ENCODE results near the gene SOBP.

SOBP gene

GRCh38 chr6:107666084-107666980 lies 176.4 kb downstream of the SOBP start:
- H3K9me3 ChIP-seq (ENCODE audit: insufficient read depth, low read depth, low read length), result no peaks in the 10 kb centered on the region
- H3K27me3 ChIP-seq (ENCODE audit: insufficient read depth, low read length), result no peaks in the 10 kb centered on the region
- H3K36me3 ChIP-seq (ENCODE audit: insufficient read depth, low read length), result no peaks in the 10 kb centered on the region
- H3K27ac ChIP-seq (ENCODE audit: low read depth, low read length), result peak overlapping the region; percentile 27; the same call in 1 of the 2 replicates
- no peak overlapping the region for H3K9ac ChIP-seq (ENCODE audit: low read depth, low read length)
- WGBS, result 65% methylated on average over 15 of the region's 15 CpGs
- H3K4me1 ChIP-seq (ENCODE audit: insufficient read depth, low read length), result peaks cover 30% of the 10 kb centered on the region
- H3K4me3 ChIP-seq (ENCODE audit: low read length), result no peak overlapping the region

DNA sequence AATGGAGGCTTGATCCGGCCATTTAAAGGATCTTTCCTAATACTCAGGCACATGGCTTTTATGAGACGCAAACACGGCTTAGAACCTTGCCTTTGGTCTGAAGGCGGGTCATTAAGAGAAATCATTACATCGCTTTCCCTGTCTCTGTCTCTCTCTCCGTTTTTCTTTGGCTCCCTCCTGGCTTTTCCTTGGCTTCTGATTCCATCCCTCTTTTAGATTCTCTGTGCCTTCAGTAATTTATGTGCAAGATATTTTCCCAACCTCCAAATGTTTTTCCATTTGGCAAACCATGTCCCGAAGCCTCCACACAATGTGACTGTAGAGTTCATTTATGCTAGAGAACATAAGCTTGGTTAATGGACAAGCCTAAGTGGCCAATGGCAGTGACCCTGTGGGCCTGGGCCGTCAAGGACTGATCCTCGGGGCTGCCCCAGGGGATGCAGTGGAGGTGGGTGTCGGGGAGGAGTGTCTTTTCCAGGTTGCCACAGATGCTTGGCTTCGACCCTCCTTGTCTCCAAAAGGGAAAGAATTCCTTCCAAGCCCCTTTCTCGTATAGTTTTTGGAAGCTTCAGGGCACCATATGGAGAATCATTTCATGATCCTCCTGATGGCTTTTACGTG lies 177.2 kb downstream of the SOBP start:
- H3K9ac ChIP-seq (ENCODE audit: low read depth, low read length), result no peak overlapping the region
- no peaks in the 10 kb centered on the region for H3K9me3 ChIP-seq (ENCODE audit: insufficient read depth, low read depth, low read length)
- 82% methylated on average over 13 of the region's 13 CpGs for WGBS

GRCh38 chr6:107667790-107668189 lies 177.9 kb downstream of the SOBP start:
- H3K27me3 ChIP-seq (ENCODE audit: insufficient read depth, low read length), result no peaks in the 10 kb centered on the region
- no peak overlapping the region for H3K27ac ChIP-seq (ENCODE audit: low read depth, low read length)
- H3K4me3 ChIP-seq (ENCODE audit: low read length), result no peak overlapping the region
- H3K9me3 ChIP-seq (ENCODE audit: insufficient read depth, low read depth, low read length), result no peaks in the 10 kb centered on the region
- H3K4me1 ChIP-seq (ENCODE audit: insufficient read depth, low read length), result peaks cover 30% of the 10 kb centered on the region
- WGBS, result 95% methylated on average over 3 of the region's 3 CpGs
- no peak overlapping the region for H3K9ac ChIP-seq (ENCODE audit: low read depth, low read length)
- no peaks in the 10 kb centered on the region for H3K36me3 ChIP-seq (ENCODE audit: insufficient read depth, low read length)

More for the DNA sequence above, 177.2 kb downstream of the SOBP start:
- no peaks in the 10 kb centered on the region for H3K27me3 ChIP-seq (ENCODE audit: insufficient read depth, low read length)
- no peak overlapping the region for H3K4me3 ChIP-seq (ENCODE audit: low read length)
- H3K27ac ChIP-seq (ENCODE audit: low read depth, low read length), result no peak overlapping the region
- peaks cover 30% of the 10 kb centered on the region for H3K4me1 ChIP-seq (ENCODE audit: insufficient read depth, low read length)
- H3K36me3 ChIP-seq (ENCODE audit: insufficient read depth, low read length), result no peaks in the 10 kb centered on the region

DNA sequence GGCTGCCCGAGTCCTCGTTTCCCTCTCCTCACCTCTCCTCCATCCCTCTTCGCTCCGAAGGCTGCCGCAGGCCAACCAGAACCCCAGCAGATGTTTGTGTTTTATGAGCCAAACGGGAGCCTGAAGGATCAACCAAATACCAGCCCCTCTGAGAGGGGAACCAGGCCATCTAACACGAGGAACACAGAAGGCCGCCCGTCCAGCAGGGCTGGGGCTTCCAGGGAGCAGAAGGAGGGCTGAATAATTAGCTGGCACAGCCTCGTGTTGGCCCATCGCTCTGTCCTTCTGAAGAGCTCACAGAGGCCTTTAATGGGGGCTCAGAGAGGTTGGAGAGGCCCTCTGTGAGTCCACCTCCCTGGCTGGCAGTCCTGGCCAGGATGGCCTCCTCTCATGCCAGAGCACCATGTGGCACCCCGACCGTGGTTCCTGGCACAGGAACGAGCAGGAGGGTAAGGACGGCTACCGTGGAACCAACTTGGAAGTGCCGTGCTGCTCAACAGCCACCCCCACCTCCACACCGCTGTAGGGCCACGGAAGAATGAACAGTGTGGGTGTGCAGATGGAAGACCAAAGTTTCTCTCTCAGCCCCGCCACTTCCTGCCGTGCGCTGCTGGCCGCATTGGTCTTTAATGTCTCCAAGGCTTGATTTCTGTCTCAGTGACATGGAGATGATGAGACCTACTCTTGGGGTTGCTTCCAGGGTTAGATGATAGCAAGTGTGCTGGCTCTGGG lies 179.0 kb downstream of the SOBP start:
- no peaks in the 10 kb centered on the region for H3K36me3 ChIP-seq (ENCODE audit: insufficient read depth, low read length)
- H3K4me3 ChIP-seq (ENCODE audit: low read length), result no peak overlapping the region
- H3K27me3 ChIP-seq (ENCODE audit: insufficient read depth, low read length), result no peaks in the 10 kb centered on the region
- H3K9me3 ChIP-seq (ENCODE audit: insufficient read depth, low read depth, low read length), result no peaks in the 10 kb centered on the region
- 96% methylated on average over 23 of the region's 23 CpGs for WGBS
- H3K27ac ChIP-seq (ENCODE audit: low read depth, low read length), result no peak overlapping the region
- peaks cover 30% of the 10 kb centered on the region for H3K4me1 ChIP-seq (ENCODE audit: insufficient read depth, low read length)
- no peak overlapping the region for H3K9ac ChIP-seq (ENCODE audit: low read depth, low read length)

DNA sequence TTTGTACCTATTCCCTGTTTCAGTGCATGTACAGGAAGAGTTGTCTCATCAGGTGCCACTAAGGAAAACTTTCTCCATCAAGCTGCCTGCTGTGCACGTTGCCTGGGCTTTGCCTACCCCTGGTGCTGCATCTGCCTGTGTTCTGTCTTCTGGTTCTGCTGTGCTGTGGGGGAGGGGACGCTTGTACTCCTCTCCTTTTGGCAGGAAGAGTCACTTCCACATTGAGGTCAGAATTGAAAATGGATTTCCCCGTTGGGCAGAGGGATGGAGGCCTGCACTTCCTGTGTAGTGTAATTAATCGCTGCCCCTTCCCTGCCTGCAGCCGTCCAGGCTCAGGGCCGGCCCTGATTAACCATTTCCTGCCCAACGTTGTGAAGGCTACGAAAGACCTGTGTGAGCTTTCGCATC lies 180.9 kb downstream of the SOBP start:
- WGBS, result 24% methylated on average over 9 of the region's 9 CpGs
- H3K36me3 ChIP-seq (ENCODE audit: insufficient read depth, low read length), result no peaks in the 10 kb centered on the region
- H3K4me3 ChIP-seq (ENCODE audit: low read length), result no peak overlapping the region
- H3K9ac ChIP-seq (ENCODE audit: low read depth, low read length), result no peak overlapping the region
- H3K4me1 ChIP-seq (ENCODE audit: insufficient read depth, low read length), result peaks cover 25% of the 10 kb centered on the region
- no peaks in the 10 kb centered on the region for H3K9me3 ChIP-seq (ENCODE audit: insufficient read depth, low read depth, low read length)
- H3K27me3 ChIP-seq (ENCODE audit: insufficient read depth, low read length), result peaks cover 4% of the 10 kb centered on the region
- no peak overlapping the region for H3K27ac ChIP-seq (ENCODE audit: low read depth, low read length)

DNA sequence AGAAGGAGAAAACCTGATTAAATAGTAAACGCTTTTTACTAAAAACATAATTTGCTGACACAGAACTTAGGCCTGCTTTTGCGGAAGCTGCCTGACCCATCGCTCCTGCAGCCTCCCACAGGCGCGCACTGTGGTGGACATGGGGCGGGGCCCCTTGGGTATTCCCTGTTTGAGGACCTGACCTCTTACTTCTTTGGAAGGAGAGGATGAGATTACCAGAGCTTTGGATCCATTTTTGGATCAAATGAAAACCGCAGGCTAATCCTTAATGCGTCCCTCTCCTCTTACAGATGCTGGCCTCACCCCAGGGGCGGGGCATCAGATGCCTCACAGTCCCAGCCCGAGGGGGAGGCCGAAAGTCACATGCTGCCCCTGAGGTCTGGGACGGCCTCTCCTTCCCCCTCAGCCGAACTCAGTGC lies 183.2 kb downstream of the SOBP start:
- Histone ChIP-seq H3K4me1 (ENCODE audit: insufficient read depth, low read length) (peaks cover 9% of the 10 kb centered on the region), H3K27me3 (ENCODE audit: insufficient read depth, low read length) (peaks cover 9% of the 10 kb centered on the region), H3K9me3 (ENCODE audit: insufficient read depth, low read depth, low read length) (no peaks in the 10 kb centered on the region), H3K4me3 (ENCODE audit: low read length) (no peak overlapping the region), H3K9ac (ENCODE audit: low read depth, low read length) (no peak overlapping the region), H3K27ac (ENCODE audit: low read depth, low read length) (no peak overlapping the region), H3K36me3 (ENCODE audit: insufficient read depth, low read length) (no peaks in the 10 kb centered on the region)
- 79% methylated on average over 13 of the region's 13 CpGs for WGBS

DNA sequence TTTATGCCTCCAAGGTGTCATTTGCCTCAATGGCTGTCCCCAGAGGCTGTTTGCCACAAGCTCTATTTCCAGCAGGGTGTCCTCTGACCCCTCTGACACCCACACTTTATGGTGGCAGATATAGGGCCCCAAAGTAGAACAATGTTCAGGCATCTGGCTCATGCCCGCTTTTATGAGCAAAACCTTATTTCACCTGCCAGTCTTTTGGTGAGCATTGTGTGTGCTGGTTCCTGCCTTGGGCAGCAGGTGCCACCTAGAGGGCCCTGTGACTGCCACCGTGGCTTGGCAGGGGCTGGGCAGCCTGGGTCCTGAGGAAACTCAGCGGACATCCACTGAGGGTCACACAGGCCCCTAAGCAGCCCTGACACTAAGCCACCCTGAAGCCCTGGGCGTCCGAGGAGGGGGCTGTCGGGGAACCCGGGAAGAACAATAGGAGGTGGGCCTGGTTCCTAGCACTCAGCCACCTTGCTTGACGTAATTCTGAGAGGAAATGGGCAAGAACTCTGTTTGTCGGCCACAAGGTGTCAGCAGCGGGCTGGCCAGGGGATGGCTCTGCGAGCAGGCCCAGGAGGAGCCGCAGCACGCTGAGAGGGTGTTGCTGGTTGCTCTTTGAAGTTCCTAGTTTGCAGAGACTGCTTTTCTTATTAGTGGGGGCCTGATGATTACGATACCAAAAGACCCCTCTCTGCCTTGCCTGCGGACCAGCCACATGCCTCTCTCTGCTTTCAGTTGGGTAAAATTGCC lies 185.2 kb downstream of the SOBP start:
- H3K27me3 ChIP-seq (ENCODE audit: insufficient read depth, low read length), result peaks cover 9% of the 10 kb centered on the region
- H3K4me1 ChIP-seq (ENCODE audit: insufficient read depth, low read length), result peaks cover 9% of the 10 kb centered on the region
- WGBS, result 12% methylated on average over 15 of the region's 15 CpGs
- H3K36me3 ChIP-seq (ENCODE audit: insufficient read depth, low read length), result no peaks in the 10 kb centered on the region
- no peaks in the 10 kb centered on the region for H3K9me3 ChIP-seq (ENCODE audit: insufficient read depth, low read depth, low read length)
- no peak overlapping the region for H3K27ac ChIP-seq (ENCODE audit: low read depth, low read length)
- peak overlapping the region; percentile 39; the same call in 1 of the 2 replicates for H3K9ac ChIP-seq (ENCODE audit: low read depth, low read length)
- peak overlapping the region; percentile 38 for H3K4me3 ChIP-seq (ENCODE audit: low read length)

DNA sequence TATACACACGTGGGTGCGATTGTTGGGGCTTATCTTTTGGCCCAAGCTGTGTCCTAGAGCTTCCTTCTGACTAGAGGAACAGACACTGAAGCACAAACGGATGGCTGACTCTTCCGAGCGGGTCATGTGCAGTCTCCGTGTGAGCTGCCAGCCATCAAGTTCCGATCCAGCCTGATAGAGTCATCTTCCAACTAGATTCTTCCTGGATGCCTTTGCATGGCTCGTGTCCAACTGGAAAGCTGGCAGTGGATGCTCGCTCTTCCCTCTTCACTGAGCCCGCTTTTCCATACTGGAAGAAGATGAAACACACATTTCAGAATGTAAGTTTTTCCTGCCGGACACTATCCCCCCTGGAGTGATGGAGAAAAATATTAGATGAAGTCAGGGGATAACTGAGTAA lies 186.1 kb downstream of the SOBP start:
- WGBS, result 88% methylated on average over 11 of the region's 11 CpGs
- Histone ChIP-seq H3K4me1 (ENCODE audit: insufficient read depth, low read length) (peaks cover 3% of the 10 kb centered on the region; the same call in 1 of the 2 replicates), H3K4me3 (ENCODE audit: low read length) (no peak overlapping the region), H3K27me3 (ENCODE audit: insufficient read depth, low read length) (peaks cover 9% of the 10 kb centered on the region), H3K36me3 (ENCODE audit: insufficient read depth, low read length) (no peaks in the 10 kb centered on the region), H3K27ac (ENCODE audit: low read depth, low read length) (no peak overlapping the region), H3K9me3 (ENCODE audit: insufficient read depth, low read depth, low read length) (no peaks in the 10 kb centered on the region), H3K9ac (ENCODE audit: low read depth, low read length) (no peak overlapping the region)

GRCh38 chr6:107677399-107677798 lies 187.5 kb downstream of the SOBP start:
- H3K36me3 ChIP-seq (ENCODE audit: insufficient read depth, low read length), result no peaks in the 10 kb centered on the region
- H3K4me3 ChIP-seq (ENCODE audit: low read length), result no peak overlapping the region
- WGBS, result 95% methylated on average over 1 of the region's 1 CpG

GRCh38 chr6:107679457-107679856 lies 189.5 kb downstream of the SOBP start:
- H3K9ac ChIP-seq (ENCODE audit: low read depth, low read length), result no peak overlapping the region
- H3K36me3 ChIP-seq (ENCODE audit: insufficient read depth, low read length), result no peaks in the 10 kb centered on the region
- H3K9me3 ChIP-seq (ENCODE audit: insufficient read depth, low read depth, low read length), result no peaks in the 10 kb centered on the region; the same call in 1 of the 2 replicates
- 84% methylated on average over 2 of the region's 4 CpGs for WGBS
- H3K4me1 ChIP-seq (ENCODE audit: insufficient read depth, low read length), result no peaks in the 10 kb centered on the region; the same call in 1 of the 2 replicates
- H3K27ac ChIP-seq (ENCODE audit: low read depth, low read length), result no peak overlapping the region
- no peak overlapping the region for H3K4me3 ChIP-seq (ENCODE audit: low read length)
- H3K27me3 ChIP-seq (ENCODE audit: insufficient read depth, low read length), result peaks cover 9% of the 10 kb centered on the region

More at GRCh38 chr6:107677399-107677798, 187.5 kb downstream of the SOBP start:
- H3K4me1 ChIP-seq (ENCODE audit: insufficient read depth, low read length), result no peaks in the 10 kb centered on the region; the same call in 1 of the 2 replicates
- no peak overlapping the region for H3K27ac ChIP-seq (ENCODE audit: low read depth, low read length)
- H3K9me3 ChIP-seq (ENCODE audit: insufficient read depth, low read depth, low read length), result no peaks in the 10 kb centered on the region
- H3K9ac ChIP-seq (ENCODE audit: low read depth, low read length), result no peak overlapping the region
- peaks cover 9% of the 10 kb centered on the region for H3K27me3 ChIP-seq (ENCODE audit: insufficient read depth, low read length)
